Skeletal muscle satellite cell (primary cell): ENCODE data around the gene CDKL1.

Source experiments
- H3K27me3 ChIP-seq: 2 replicates; pipeline ENCODE4 v1.7.0; 2013; ENCODE audit warnings: low read length; ENCODE audit not compliant: control insufficient read depth, insufficient read depth
- H3K36me3 ChIP-seq: 2 replicates; pipeline ENCODE4 v1.7.0; 2013; ENCODE audit warnings: mild to moderate bottlenecking, control low read depth, low read length; ENCODE audit not compliant: insufficient read depth
- H3K4me1 ChIP-seq: 2 replicates; pipeline ENCODE4 v1.7.0; 2013; ENCODE audit warnings: low read length; ENCODE audit not compliant: control insufficient read depth, insufficient read depth
- H3K4me2 ChIP-seq: 2 replicates; pipeline ENCODE4 v1.7.0; 2013; ENCODE audit warnings: mild to moderate bottlenecking, low read length
- H3K4me3 ChIP-seq: 2 replicates; pipeline ENCODE4 v1.7.0; 2013; ENCODE audit warnings: low read length
- H3K9ac ChIP-seq: 2 replicates; pipeline ENCODE4 v1.7.0; 2013; ENCODE audit warnings: mild to moderate bottlenecking, low read depth, low read length, moderate library complexity
- H3K9me3 ChIP-seq: replicated peaks from 2 replicates; pipeline ENCODE4 v1.7.0; 2013; ENCODE audit warnings: mild to moderate bottlenecking, control low read depth, low read length
- small RNA-seq: library from RNA; depleted of rRNA; stranded (forward); fragments of <200 nt; gene quantifications from one replicate; pipeline ENCODE3, GENCODE V24; 2012

CDKL1 gene

GRCh38 chr14:50299585-50299984 lies 97.1 kb downstream of the CDKL1 start:
- no peaks in the 10 kb centered on the region for H3K36me3 ChIP-seq
- no peak overlapping the region for H3K4me2 ChIP-seq
- H3K4me3 ChIP-seq: no peak overlapping the region
- no peaks in the 10 kb centered on the region for H3K9me3 ChIP-seq
- no peak overlapping the region for H3K9ac ChIP-seq
- H3K4me1 ChIP-seq: no peaks in the 10 kb centered on the region
- no peaks in the 10 kb centered on the region for H3K27me3 ChIP-seq

- H3K36me3 ChIP-seq: no peaks in the 10 kb centered on the region
- H3K4me3 ChIP-seq: no peak overlapping the region
- no peak overlapping the region for H3K4me2 ChIP-seq
- no peaks in the 10 kb centered on the region for H3K4me1 ChIP-seq
- no peak overlapping the region for H3K9ac ChIP-seq
- no peaks in the 10 kb centered on the region for H3K27me3 ChIP-seq
- H3K9me3 ChIP-seq: no peaks in the 10 kb centered on the region
Observed at GRCh38 chr14:50290306-50290705, 106.4 kb downstream of the CDKL1 start.

GRCh38 chr14:50288146-50288545 lies 108.5 kb downstream of the CDKL1 start:
- Histone ChIP-seq H3K27me3 (no peaks in the 10 kb centered on the region), H3K4me2 (no peak overlapping the region), H3K9me3 (no peaks in the 10 kb centered on the region), H3K9ac (no peak overlapping the region), H3K4me3 (no peak overlapping the region), H3K36me3 (no peaks in the 10 kb centered on the region), H3K4me1 (no peaks in the 10 kb centered on the region)

- no peak overlapping the region for H3K4me3 ChIP-seq
- H3K9ac ChIP-seq: no peak overlapping the region
- no peaks in the 10 kb centered on the region for H3K36me3 ChIP-seq
- H3K9me3 ChIP-seq: no peaks in the 10 kb centered on the region
- H3K27me3 ChIP-seq: no peaks in the 10 kb centered on the region
- H3K4me2 ChIP-seq: no peak overlapping the region
- H3K4me1 ChIP-seq: no peaks in the 10 kb centered on the region
Observed at GRCh38 chr14:50285861-50286260, 110.8 kb downstream of the CDKL1 start.

Small RNA genes within 50 kb of the gene (small RNA-seq; reads per million reads assigned to genes)
- 0.98 reads per million, percentile 29 among the genes with 10 or more reads in this experiment for gene MIR4504
